Measurements from ENCODE around the gene ROBO4. TPM values are rescaled to one million over a fixed set of nuclear protein-coding genes. Genes with fewer than 3 reads are reported as not detected.
A peak's percentile ranks its signal among the peaks of the same experiment; 100 is the strongest.

Gene ROBO4
- total and polyA plus RNA-seq, 2 of the 13 experiments (the other 11 are each of a cell fraction or from before 2014, with no cell fraction given): 0.07 to 1.1 TPM

DNA sequence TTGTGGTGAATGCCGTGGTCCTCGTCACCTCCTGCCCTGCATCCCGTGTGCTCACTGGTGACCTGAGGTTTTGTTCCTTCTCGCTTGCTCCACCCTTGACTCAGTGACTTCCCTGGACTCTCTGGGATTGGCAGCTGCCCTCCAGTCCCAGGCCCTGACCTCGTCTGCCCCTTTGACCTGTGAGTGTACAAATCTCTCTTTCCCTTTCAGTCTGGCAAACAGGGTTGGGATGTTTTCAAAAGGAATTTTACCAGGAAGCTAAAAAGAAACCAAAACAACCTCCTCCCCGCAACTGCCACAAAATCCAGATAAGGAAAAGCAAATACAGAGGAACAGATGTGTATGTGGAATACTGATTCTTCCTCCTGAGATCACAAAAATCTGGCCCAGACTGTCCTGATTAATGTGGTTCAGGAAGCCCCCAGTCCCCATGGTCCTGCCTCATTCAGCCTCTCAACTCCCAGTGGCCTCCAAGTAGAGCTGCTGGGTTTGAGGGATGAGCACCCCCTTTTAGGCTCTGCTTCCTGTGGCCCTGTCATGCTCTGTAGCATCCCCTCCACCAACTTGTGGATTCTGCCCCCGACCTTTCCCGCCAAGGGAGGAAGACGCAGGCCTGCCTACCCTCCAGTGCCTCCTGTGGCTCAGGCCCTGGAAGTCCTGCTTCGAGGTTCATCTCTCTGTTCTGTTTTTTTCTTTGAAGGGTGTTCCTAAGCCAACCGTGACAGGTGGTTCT is 15.2 kb downstream of the ROBO4 start (continued):
- TF ChIP-seq SRF (IDR thresholded peaks at IDR 0.05; ENCODE audit: low read depth, low read length) (0 out of 2 replicates have a peak, but pooled peaks have one; percentile 46), HMG20A (CRISPR knock-in tag; IDR thresholded peaks at IDR 0.05; ENCODE audit: borderline replicate concordance) (peak; percentile 79; the same call in 1 of the 2 replicates), TCF7L2 (IDR thresholded peaks at IDR 0.05; ENCODE audit: low read depth, low read length) (no peak), FOXP1 (IDR thresholded peaks at IDR 0.05) (no peak), FOXP1 (CRISPR knock-in tag; IDR thresholded peaks at IDR 0.05) (peak; percentile 59), PAWR (CRISPR knock-in tag; IDR thresholded peaks at IDR 0.05; ENCODE audit: borderline replicate concordance) (0 out of 2 replicates have a peak, but pooled peaks have one; percentile 49), HIVEP1 (CRISPR knock-in tag; IDR thresholded peaks at IDR 0.05) (no peak), ZNF143 (CRISPR knock-in tag; IDR thresholded peaks at IDR 0.05) (0 out of 2 replicates have a peak, but pooled peaks have one; percentile 33), GATA4 (IDR thresholded peaks at IDR 0.05; ENCODE audit: borderline replicate concordance, low read depth) (peak; percentile 83; the same call in 1 of the 2 replicates), ZZZ3 (CRISPR knock-in tag; IDR thresholded peaks at IDR 0.05; ENCODE audit: borderline replicate concordance) (no peak), SNAI1 (CRISPR knock-in tag; IDR thresholded peaks at IDR 0.05; ENCODE audit: borderline replicate concordance) (no peak), NFIC (IDR thresholded peaks at IDR 0.05; ENCODE audit: low read length) (peak; percentile 57; the same call in 1 of the 2 replicates), ERF (CRISPR knock-in tag; IDR thresholded peaks at IDR 0.05) (peak; percentile 52), HMG20B (CRISPR knock-in tag; conservative IDR thresholded peaks at IDR 0.05) (peak; percentile 92), SIN3A (IDR thresholded peaks at IDR 0.05; ENCODE audit: borderline replicate concordance, low read depth, low read length) (no peak), HNF4A (CRISPR knock-in tag; IDR thresholded peaks at IDR 0.05) (peak; percentile 73), ZBTB7A (CRISPR knock-in tag; IDR thresholded peaks at IDR 0.05) (no peak), TMF1 (CRISPR knock-in tag; IDR thresholded peaks at IDR 0.05; ENCODE audit: low read depth) (no peak), ATRX (CRISPR knock-in tag; IDR thresholded peaks at IDR 0.05; ENCODE audit: borderline replicate concordance) (no peak), TARDBP (CRISPR knock-in tag; IDR thresholded peaks at IDR 0.05) (peak; percentile 85)
- TF ChIP-seq, protein P1, sequence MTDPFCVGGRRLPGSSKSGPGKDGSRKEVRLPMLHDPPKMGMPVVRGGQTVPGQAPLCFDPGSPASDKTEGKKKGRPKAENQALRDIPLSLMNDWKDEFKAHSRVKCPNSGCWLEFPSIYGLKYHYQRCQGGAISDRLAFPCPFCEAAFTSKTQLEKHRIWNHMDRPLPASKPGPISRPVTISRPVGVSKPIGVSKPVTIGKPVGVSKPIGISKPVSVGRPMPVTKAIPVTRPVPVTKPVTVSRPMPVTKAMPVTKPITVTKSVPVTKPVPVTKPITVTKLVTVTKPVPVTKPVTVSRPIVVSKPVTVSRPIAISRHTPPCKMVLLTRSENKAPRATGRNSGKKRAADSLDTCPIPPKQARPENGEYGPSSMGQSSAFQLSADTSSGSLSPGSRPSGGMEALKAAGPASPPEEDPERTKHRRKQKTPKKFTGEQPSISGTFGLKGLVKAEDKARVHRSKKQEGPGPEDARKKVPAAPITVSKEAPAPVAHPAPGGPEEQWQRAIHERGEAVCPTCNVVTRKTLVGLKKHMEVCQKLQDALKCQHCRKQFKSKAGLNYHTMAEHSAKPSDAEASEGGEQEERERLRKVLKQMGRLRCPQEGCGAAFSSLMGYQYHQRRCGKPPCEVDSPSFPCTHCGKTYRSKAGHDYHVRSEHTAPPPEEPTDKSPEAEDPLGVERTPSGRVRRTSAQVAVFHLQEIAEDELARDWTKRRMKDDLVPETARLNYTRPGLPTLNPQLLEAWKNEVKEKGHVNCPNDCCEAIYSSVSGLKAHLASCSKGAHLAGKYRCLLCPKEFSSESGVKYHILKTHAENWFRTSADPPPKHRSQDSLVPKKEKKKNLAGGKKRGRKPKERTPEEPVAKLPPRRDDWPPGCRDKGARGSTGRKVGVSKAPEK (CRISPR knock-in tag; IDR thresholded peaks at IDR 0.05; ENCODE audit: borderline replicate concordance): no peak
- TF ChIP-seq, protein P2, sequence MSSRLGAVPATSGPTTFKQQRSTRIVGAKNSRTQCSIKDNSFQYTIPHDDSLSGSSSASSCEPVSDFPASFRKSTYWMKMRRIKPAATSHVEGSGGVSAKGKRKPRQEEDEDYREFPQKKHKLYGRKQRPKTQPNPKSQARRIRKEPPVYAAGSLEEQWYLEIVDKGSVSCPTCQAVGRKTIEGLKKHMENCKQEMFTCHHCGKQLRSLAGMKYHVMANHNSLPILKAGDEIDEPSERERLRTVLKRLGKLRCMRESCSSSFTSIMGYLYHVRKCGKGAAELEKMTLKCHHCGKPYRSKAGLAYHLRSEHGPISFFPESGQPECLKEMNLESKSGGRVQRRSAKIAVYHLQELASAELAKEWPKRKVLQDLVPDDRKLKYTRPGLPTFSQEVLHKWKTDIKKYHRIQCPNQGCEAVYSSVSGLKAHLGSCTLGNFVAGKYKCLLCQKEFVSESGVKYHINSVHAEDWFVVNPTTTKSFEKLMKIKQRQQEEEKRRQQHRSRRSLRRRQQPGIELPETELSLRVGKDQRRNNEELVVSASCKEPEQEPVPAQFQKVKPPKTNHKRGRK (CRISPR knock-in tag; IDR thresholded peaks at IDR 0.05): 0 out of 2 replicates have a peak, but pooled peaks have one; percentile 22
- TF ChIP-seq, protein P3, sequence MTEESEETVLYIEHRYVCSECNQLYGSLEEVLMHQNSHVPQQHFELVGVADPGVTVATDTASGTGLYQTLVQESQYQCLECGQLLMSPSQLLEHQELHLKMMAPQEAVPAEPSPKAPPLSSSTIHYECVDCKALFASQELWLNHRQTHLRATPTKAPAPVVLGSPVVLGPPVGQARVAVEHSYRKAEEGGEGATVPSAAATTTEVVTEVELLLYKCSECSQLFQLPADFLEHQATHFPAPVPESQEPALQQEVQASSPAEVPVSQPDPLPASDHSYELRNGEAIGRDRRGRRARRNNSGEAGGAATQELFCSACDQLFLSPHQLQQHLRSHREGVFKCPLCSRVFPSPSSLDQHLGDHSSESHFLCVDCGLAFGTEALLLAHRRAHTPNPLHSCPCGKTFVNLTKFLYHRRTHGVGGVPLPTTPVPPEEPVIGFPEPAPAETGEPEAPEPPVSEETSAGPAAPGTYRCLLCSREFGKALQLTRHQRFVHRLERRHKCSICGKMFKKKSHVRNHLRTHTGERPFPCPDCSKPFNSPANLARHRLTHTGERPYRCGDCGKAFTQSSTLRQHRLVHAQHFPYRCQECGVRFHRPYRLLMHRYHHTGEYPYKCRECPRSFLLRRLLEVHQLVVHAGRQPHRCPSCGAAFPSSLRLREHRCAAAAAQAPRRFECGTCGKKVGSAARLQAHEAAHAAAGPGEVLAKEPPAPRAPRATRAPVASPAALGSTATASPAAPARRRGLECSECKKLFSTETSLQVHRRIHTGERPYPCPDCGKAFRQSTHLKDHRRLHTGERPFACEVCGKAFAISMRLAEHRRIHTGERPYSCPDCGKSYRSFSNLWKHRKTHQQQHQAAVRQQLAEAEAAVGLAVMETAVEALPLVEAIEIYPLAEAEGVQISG (CRISPR knock-in tag; IDR thresholded peaks at IDR 0.05): peak; percentile 19; the same call in 1 of the 2 replicates
- TF ChIP-seq, protein P4, sequence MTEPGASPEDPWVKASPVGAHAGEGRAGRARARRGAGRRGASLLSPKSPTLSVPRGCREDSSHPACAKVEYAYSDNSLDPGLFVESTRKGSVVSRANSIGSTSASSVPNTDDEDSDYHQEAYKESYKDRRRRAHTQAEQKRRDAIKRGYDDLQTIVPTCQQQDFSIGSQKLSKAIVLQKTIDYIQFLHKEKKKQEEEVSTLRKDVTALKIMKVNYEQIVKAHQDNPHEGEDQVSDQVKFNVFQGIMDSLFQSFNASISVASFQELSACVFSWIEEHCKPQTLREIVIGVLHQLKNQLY (CRISPR knock-in tag; IDR thresholded peaks at IDR 0.05): 0 out of 2 replicates have a peak, but pooled peaks have one; percentile 36

Measured in HepG2 (cell line).